Ovary (tissue), 9 donors: Measurements from ENCODE around the gene GSTM3. TPM values are rescaled to one million over a fixed set of nuclear protein-coding genes. Genes with fewer than 3 reads are reported as not detected.

Experiments
- DNase-seq, 5 donors: peaks; one replicate each; pipeline ENCODE4 v3.0.0-alpha.2; 2019 to 2020
- H3K27ac ChIP-seq, 2 donors: fragments of 200-600 bp; one replicate each; pipeline versions ENCODE4 v1.5.1 to v1.8.0; 2019 to 2022
- H3K27me3 ChIP-seq: fragments of 200-600 bp; one replicate; pipeline ENCODE4 v1.8.0; 2022
- H3K36me3 ChIP-seq: fragments of 200-600 bp; sonication (generic); one replicate; pipeline ENCODE4 v1.5.1; 2019
- H3K4me1 ChIP-seq: one replicate; pipeline ENCODE4 v1.8.1; 2013; ENCODE audit warnings: mild to moderate bottlenecking, moderate library complexity; ENCODE audit not compliant: insufficient read depth
- H3K4me3 ChIP-seq: fragments of 200-600 bp; sonication (generic); one replicate; pipeline ENCODE4 v1.5.1; 2017
- H3K9me3 ChIP-seq, 2 donors: fragments of 200-600 bp in 1 of 2; sonication (generic) in 1 of 2; one replicate each; pipeline versions ENCODE4 v1.5.1 to v1.8.1; 2013 to 2019; ENCODE audit warnings: mild to moderate bottlenecking in 1 of 2, moderate library complexity in 1 of 2
- EP300 ChIP-seq: sonication (generic); formaldehyde crosslinking; IDR thresholded peaks from one replicate; pipeline ENCODE4 v1.6.1; 2017; ENCODE audit warnings: antibody characterized with exemption
- POLR2A ChIP-seq: fragments of 450-650 bp; IDR thresholded peaks from one replicate; pipeline ENCODE4 v1.6.1; 2017; ENCODE audit warnings: antibody characterized with exemption, mild to moderate bottlenecking, moderate library complexity
- WGBS, 3 donors: extraction: QIAGEN DNeasy Blood & Tissue Kit in 1 of 3; methylation state at CpG; one replicate each; pipeline versions ENCODE4 v1.1.5 to v1.1.7; 2013 to 2017; 5-methylcytosine and 5-hydroxymethylcytosine counted together
- intact Hi-C, 4 donors: fragments of 100-400 bp; cut with DNase I; formaldehyde crosslinking; loops; one replicate each; pipeline versions ENCODE4 v1.11.0 to v1.15.1; 2022 to 2023
- polyA plus RNA-seq, 2 donors: library from polyadenylated mRNA; stranded (reverse); fragments of 200-250 nt in 1 of 2; fragments of 350-450 nt in 1 of 2; fragmentation: Illumina TruSeq in 1 of 2; extraction: RNeasy Lipid Tissue Mini Kit (QIAGEN cat#74804) in 1 of 2; gene quantifications; one replicate each; pipeline ENCODE4 v1.2.3, GENCODE V29; 2013 to 2014
- total RNA-seq, 7 donors: library from RNA; depleted of rRNA in 2 of 7; stranded (reverse); fragments of >200 nt in 2 of 7; fragmentation: NEBNext Ultra II Directional in 3 of 7; extraction: Animal tissue kit (Norgen Biotek cat#: 25700) in 3 of 7; gene quantifications; one replicate each; pipeline versions ENCODE4 v1.1.0 to v1.2.4, GENCODE V29; 2016 to 2023
- TF ChIP-seq, protein P1 (sequence below), 3 donors: fragments of 450-650 bp in 2 of 3; fragments of 200-600 bp in 1 of 3; IDR thresholded peaks; one replicate each; pipeline versions ENCODE4 v1.5.1 to v1.8.0; 2016 to 2022; ENCODE audit warnings: antibody characterized with exemption in 3 of 3, mild to moderate bottlenecking in 1 of 3
- donor health status: DM: no; HTN: no; CAD: no; lungs with moderate emphysema.
- donor health status: DM: no; HTN: no; CAD: no.
- donor health status: Bipolar disorder and iron deficiency.
- donor health status: DM: yes; HTN: yes; CAD: no.
- donor health status: DM: no; HTN: no; CAD: no.
- donor health status: DM: yes; HTN: yes; CAD: no.

The GSTM3 gene
- total and polyA plus RNA-seq, 9 donors = 75.8 to 278 (median 147) TPM

DNA sequence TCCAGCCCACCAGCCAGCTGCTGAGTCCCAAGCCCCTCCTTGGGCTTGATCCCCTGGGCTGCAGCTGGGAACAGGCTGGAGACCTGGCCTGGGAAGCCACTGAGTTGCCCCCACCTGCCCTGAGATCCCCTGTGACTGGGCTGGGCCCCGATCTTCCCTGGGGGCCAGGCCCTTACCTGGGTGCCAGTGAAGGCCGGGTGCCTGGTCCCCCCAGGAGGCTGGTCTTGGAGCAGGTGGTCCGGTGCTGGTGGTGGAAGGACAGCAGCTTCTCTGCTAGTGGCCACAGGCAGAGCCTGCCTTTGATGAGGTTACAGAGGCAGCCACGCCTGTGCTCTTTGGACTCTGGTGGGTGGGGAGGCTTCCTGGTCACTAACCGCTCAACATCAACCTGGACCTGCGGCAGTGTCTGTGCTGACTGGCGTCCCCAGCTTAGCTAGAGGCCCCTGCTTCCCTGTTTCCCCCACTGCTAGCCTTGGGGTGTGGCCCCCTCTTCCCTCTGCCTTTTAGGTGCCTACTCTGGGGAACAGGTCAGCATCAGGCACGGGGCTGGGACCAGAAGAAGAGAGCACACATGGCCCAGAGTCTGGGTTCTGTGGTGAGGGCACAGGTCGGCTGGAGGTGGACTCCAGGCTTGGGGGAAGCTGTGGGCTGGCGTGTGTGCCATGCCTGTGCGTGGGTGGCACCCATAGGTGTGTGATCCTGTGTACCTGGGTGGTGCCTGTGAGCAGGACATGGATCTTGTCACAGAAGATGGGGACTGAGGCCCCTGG, 23.0 kb upstream of the GSTM3 start, which contains the start of gene EPS8L3:
Gene EPS8L3, minus strand, starts transcription at position 278 of the 770 bp plus-strand sequence. CDS start 2,174 bp downstream, outside the sequence.
- no peak for TF ChIP-seq POLR2A
- no peak for TF ChIP-seq EP300
- TF ChIP-seq, protein P1, sequence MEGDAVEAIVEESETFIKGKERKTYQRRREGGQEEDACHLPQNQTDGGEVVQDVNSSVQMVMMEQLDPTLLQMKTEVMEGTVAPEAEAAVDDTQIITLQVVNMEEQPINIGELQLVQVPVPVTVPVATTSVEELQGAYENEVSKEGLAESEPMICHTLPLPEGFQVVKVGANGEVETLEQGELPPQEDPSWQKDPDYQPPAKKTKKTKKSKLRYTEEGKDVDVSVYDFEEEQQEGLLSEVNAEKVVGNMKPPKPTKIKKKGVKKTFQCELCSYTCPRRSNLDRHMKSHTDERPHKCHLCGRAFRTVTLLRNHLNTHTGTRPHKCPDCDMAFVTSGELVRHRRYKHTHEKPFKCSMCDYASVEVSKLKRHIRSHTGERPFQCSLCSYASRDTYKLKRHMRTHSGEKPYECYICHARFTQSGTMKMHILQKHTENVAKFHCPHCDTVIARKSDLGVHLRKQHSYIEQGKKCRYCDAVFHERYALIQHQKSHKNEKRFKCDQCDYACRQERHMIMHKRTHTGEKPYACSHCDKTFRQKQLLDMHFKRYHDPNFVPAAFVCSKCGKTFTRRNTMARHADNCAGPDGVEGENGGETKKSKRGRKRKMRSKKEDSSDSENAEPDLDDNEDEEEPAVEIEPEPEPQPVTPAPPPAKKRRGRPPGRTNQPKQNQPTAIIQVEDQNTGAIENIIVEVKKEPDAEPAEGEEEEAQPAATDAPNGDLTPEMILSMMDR (IDR thresholded peaks at IDR 0.05) = no peak
- no peaks in the 10 kb centered on the region for H3K9me3 ChIP-seq
- no peak within 1 kb of the TSS for H3K27ac ChIP-seq
- no peaks in the 10 kb centered on the region for H3K27me3 ChIP-seq
- WGBS, 3 donors = 88 to 93% (median 91%) methylated on average over 9 to 11 of the region's 11 CpGs
- H3K4me3 ChIP-seq = peak within 1 kb of the TSS; percentile 18
- intact Hi-C loops = no loop called here
- DNase-seq = peak; percentile 9 to 35 (median 19)
- peaks cover 4% of the 10 kb centered on the region for H3K4me1 ChIP-seq
- H3K36me3 ChIP-seq = no peaks in the 10 kb centered on the region

DNA sequence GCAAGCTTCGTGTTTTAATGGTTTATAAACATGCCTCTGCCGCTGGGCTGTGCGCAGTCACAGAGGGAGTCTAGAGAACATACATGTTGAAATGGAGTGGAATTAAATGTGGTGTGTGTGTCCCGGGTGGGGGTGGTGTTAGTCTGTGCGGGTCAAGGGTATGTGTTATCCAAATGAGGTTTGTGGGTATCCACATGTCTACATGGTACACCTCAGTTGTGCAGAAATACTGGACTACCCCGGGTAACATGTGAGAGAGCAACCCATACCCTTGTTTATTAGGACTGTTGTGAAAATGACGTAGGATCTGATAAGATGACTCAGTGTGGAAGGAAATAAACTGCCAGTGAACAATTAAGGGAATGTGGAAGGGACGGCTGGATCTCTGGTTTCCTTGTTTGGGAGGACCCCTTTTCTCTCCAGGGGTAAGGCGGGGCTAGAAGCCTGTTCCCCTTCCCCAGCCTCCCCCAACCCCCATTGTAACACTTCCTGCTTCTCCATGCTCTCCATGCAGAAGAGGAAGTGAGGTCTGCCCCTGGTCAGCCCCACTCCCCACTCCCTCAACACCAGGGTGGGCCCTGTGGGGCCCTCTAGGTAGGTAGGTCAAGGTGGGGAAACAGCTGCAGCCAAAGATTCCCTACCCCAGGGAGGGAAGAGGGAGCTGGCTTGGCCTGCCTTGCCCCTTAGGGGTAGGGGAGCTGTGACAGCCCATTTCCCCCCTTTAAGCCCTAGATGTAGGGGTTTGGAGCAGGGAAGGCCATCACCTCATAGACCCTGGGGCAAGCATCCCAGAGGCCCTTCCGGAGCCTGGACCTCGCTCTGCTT, 22.2 kb upstream of the GSTM3 start:
- no peaks in the 10 kb centered on the region for H3K27me3 ChIP-seq
- peak overlapping the region; percentile 18 for H3K4me3 ChIP-seq
- no peak overlapping the region for H3K27ac ChIP-seq
- no peaks in the 10 kb centered on the region for H3K9me3 ChIP-seq
- intact Hi-C loops = no loop called here
- WGBS, 3 donors = 81 to 85% (median 83%) methylated on average over 11 of the region's 11 CpGs
- no peak for TF ChIP-seq EP300
- no peak for TF ChIP-seq POLR2A
- TF ChIP-seq, protein P1 (IDR thresholded peaks at IDR 0.05) = no peak
- H3K36me3 ChIP-seq = no peaks in the 10 kb centered on the region
- peak; percentile 6 to 30 (median 12) for DNase-seq
- peaks cover 8% of the 10 kb centered on the region for H3K4me1 ChIP-seq

DNA sequence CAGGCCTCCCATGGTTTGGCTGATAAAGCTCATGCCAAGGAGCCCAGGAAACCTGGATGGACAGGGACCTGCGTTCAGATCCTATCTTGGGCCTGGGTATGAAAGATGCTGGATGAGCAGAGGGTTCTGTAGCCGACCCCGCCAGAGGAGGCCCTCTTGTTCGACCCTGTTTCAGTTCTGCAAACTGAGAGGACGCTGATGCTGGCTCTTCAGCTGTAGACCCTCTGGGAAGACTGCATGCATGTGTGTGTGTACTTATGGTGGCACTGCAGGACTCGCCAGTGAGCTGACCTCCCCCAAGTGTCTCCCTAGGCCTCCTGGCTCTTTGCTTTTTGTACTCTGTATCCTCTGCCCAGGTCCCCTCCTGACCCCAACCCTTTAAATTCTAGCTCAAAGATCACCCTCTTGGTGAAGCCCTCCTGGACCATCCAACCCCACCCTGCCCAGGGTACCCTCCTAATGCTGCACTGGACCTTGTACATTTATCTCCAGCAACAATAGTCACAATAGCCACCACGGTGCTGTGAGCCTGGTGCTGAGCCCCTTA, 21.3 kb upstream of the GSTM3 start:
- Histone ChIP-seq H3K27ac (no peak overlapping the region), H3K9me3 (no peaks in the 10 kb centered on the region), H3K4me3 (no peak overlapping the region), H3K4me1 (peaks cover 13% of the 10 kb centered on the region), H3K27me3 (no peaks in the 10 kb centered on the region), H3K36me3 (no peaks in the 10 kb centered on the region)
- DNase-seq = peak; percentile 6 to 28 (median 12)
- intact Hi-C loops = no loop called here
- TF ChIP-seq, protein P1 (IDR thresholded peaks at IDR 0.05) = no peak
- no peak for TF ChIP-seq EP300
- no peak for TF ChIP-seq POLR2A
- WGBS, 3 donors = 91 to 97% (median 95%) methylated on average over 6 to 7 of the region's 7 CpGs

DNA sequence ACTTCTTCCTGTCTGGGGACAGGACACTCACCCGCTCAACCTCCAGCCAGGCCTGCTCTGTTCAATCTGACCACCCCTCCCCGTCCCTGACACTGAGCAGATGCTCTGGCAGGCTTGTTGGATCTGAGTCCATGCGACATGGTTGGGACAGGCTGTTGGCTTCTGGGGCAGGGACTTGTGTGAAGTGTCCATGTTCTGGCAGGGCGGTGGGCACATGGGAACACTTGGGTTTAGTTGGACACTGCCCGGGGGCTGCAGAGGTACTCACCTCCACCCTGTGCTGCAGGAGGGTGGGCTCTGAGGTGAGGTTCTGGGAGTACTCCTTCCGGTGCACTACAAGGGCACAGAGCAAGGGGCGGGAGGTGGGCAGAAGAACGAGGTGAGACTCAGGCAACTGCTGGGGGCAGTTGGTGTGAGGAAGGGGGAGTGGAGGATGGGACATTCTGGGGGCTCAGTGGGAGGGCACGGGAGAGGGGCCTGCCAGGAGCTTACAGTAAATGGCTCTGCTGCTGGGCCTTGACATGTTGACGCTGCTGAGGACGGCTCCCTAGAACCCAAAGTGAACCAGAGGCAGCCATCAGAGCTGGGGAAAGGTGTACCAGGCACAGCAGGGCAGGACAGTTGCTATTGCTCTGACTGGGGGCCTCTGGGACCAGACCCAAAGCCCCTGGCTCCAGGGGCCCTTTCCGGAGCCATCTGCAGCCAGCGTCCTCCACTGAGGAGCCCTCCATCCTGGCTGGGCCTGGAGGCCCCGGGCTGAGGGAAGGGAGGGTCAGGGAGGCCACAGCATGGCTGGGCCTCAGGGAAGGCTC, 20.6 kb upstream of the GSTM3 start:
- no peaks in the 10 kb centered on the region for H3K36me3 ChIP-seq
- peaks cover 16% of the 10 kb centered on the region for H3K4me1 ChIP-seq
- no peaks in the 10 kb centered on the region for H3K9me3 ChIP-seq
- TF ChIP-seq, protein P1 (IDR thresholded peaks at IDR 0.05) = no peak
- TF ChIP-seq POLR2A = no peak
- no peak for TF ChIP-seq EP300
- WGBS, 3 donors = 83 to 88% (median 87%) methylated on average over 13 to 14 of the region's 14 CpGs
- H3K27me3 ChIP-seq = no peaks in the 10 kb centered on the region
- no peak overlapping the region for H3K27ac ChIP-seq
- no peak overlapping the region for H3K4me3 ChIP-seq
- intact Hi-C loops = no loop called here
- DNase-seq = peak; percentile 15 to 30 (median 22)
